ENCODE data around the gene PIK3C2B.
"Not testable (repeated sequence)": the region's sequence is repeated elsewhere in the genome, so short reads cannot be mapped to it uniquely, and the experiment has no call there.

PIK3C2B gene, protein sequence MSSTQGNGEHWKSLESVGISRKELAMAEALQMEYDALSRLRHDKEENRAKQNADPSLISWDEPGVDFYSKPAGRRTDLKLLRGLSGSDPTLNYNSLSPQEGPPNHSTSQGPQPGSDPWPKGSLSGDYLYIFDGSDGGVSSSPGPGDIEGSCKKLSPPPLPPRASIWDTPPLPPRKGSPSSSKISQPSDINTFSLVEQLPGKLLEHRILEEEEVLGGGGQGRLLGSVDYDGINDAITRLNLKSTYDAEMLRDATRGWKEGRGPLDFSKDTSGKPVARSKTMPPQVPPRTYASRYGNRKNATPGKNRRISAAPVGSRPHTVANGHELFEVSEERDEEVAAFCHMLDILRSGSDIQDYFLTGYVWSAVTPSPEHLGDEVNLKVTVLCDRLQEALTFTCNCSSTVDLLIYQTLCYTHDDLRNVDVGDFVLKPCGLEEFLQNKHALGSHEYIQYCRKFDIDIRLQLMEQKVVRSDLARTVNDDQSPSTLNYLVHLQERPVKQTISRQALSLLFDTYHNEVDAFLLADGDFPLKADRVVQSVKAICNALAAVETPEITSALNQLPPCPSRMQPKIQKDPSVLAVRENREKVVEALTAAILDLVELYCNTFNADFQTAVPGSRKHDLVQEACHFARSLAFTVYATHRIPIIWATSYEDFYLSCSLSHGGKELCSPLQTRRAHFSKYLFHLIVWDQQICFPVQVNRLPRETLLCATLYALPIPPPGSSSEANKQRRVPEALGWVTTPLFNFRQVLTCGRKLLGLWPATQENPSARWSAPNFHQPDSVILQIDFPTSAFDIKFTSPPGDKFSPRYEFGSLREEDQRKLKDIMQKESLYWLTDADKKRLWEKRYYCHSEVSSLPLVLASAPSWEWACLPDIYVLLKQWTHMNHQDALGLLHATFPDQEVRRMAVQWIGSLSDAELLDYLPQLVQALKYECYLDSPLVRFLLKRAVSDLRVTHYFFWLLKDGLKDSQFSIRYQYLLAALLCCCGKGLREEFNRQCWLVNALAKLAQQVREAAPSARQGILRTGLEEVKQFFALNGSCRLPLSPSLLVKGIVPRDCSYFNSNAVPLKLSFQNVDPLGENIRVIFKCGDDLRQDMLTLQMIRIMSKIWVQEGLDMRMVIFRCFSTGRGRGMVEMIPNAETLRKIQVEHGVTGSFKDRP (N-terminal part only)

GRCh38 chr1:204494281-204495077 lies at the start of gene PIK3C2B:
Gene PIK3C2B, minus strand, starts transcription at chr1:204494805. Its CDS starts 25,003 bp downstream, at chr1:204469802.
- DNase-seq (ENCODE audit: low read depth in 3 of 3, low spot score in 1 of 3), result peak in 2 of 3 donors; percentile 39 to 54

GRCh38 chr1:204544321-204544720 lies 49.7 kb upstream of the PIK3C2B start:
- DNase-seq (ENCODE audit: low read depth in 3 of 3, low spot score in 1 of 3), result no peak

DNA sequence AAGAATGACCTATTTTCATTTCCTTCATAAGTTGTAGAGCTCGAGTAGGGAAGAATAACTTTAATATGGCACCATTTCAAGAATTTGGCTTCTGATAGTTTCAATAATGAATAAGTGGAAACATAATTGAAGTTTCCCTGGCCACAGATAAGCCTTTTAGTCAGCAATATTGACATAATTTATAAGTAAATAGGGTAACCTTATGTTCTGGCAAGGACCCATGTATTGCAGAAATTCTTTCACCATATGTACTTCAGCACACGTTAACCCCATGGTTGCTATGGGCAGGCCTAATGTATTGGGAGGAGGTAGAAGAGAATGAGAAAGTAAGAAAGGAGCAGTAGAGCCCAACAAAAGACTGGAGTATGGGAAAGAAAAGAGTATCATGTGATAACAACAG lies 47.0 kb upstream of the PIK3C2B start:
- DNase-seq (ENCODE audit: low read depth in 3 of 3, low spot score in 1 of 3), result no peak

DNA sequence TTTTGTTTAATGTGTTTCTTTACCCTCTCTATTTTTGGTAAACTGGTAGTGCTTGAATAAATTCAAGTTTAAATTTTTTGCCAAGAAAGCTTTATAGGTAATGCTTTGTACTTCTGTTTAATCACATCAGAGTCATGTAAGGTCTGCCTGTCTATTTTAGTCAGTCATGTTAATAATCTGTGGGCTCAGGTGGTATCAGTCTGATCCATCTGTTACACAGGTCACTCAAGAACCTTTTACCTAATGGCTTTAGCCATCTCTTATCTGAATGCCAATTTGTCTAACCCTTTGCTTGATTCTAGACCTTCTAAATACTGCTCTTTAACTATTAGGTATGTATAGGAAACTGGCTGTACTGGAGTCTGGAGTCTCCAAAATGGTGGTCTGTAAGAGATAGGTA lies 38.2 kb upstream of the PIK3C2B start:
- no peak for DNase-seq (ENCODE audit: low read depth in 3 of 3, low spot score in 1 of 3)

DNA sequence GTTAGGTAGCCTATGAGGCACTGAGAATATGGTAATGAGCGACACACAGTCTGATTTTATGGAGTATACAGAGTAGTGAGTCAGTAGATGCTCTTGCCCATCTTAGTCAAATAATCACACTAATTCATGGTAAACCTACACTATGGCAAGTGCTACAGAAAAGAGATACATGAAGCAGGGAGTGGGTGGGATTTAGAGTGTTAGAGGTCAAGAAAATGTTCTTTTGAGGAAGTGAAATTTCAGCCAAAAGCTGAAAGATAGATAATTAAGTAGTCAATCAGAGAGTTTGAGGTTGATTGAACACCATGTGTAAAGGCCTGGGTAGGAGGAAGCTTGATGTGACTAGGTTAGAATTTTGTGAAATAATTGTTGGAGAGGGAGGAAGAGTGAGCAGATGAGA lies 36.3 kb upstream of the PIK3C2B start:
- DNase-seq (ENCODE audit: low read depth in 3 of 3, low spot score in 1 of 3), result no peak

GRCh38 chr1:204529371-204529895 lies 34.8 kb upstream of the PIK3C2B start:
- no peak for DNase-seq (ENCODE audit: low read depth in 3 of 3, low spot score in 1 of 3)

DNA sequence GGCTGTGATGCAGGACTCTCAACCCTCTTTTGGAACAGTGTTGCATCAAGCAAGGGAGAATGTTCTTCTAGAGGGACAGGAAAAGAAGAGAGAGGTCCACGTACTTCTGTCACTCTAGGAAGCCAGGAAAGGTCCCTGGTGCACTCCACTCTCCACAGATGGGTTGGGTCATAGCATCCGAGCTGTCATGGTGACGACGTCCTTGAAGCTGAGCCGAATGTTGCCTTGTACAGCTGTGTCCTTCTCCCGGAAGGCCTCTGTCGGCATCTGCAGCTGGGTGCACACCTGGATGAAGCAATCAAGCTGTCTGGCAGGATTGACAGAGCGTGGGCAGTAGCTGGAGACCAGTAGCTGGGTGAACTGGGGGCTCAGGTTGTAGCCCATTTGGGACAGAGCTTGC lies 34.1 kb upstream of the PIK3C2B start:
- DNase-seq (ENCODE audit: low read depth in 3 of 3, low spot score in 1 of 3), result no peak

DNA sequence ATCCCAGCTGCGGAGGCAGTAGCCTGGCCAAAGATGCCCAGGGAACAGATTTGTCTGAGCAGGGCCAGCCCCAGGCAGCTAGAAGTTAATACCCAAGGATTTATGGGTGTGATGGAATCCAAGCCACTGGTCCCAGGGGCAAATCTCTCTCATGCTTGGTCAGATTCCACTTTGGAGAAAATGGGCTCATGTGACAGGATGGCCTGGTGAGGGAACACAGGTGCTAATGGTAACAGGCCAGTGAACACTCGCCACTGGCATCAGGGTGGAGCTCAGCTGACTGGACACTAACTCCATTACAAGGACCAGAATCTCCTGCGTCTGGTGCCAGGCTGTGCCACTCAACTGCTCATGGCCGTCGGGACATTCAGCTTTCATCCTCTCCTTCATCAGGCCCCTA lies 33.6 kb upstream of the PIK3C2B start:
- no peak for DNase-seq (ENCODE audit: low read depth in 3 of 3, low spot score in 1 of 3)

DNA sequence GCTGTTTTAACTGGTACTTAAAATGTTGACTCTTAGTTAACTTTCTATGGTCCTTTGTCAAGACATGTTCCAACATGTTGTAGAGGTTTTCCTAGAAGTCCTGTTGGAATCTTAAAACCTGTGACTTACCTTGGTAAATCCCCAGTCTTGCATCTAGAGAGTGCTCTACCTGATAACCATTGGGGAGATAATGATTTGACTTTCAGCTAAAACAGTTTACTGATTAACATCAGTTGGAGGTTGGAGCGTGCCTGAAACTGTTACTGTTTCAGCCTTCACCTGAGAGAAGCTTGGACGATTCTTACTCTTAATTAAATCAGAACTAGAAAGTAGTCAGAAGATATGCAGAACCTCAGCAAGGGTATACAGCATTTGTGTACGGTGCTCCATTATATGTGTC lies 30.4 kb upstream of the PIK3C2B start:
- DNase-seq (ENCODE audit: low read depth in 3 of 3, low spot score in 1 of 3), result no peak

DNA sequence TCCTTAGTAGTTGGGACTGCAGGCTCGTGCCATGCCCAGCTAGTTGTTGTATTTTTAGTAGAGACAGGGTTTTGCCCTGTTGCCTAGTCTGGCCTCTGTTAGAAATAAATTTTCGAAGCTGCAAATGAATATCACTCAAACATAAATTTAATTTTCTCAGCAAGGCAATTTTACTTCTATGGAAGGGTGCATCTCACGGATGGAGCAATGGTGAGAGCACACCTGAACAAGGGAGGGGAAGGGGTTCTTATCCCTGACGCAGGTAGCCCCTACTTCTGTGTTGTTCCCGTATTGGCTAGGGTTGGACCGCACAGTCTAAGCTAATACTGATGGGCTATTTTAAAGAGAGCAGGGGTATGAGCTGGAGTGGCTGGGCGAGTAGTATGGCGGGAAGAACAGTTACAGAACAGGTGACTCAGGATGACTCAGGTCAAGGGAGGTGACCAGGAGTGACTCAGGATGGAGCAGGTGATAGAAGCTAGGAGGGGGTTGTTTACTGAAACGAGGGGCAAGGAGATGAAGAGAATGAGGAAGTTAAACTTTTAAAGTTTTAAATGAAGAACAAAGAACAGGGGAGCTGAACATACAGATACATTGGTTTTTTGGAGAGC lies 29.1 kb upstream of the PIK3C2B start:
- DNase-seq (ENCODE audit: low read depth in 3 of 3, low spot score in 1 of 3), result no peak

- DNase-seq (ENCODE audit: low read depth in 3 of 3, low spot score in 1 of 3), result not testable (repeated sequence)
These were observed 27.4 kb upstream of the PIK3C2B start for GRCh38 chr1:204521941-204522521.

DNA sequence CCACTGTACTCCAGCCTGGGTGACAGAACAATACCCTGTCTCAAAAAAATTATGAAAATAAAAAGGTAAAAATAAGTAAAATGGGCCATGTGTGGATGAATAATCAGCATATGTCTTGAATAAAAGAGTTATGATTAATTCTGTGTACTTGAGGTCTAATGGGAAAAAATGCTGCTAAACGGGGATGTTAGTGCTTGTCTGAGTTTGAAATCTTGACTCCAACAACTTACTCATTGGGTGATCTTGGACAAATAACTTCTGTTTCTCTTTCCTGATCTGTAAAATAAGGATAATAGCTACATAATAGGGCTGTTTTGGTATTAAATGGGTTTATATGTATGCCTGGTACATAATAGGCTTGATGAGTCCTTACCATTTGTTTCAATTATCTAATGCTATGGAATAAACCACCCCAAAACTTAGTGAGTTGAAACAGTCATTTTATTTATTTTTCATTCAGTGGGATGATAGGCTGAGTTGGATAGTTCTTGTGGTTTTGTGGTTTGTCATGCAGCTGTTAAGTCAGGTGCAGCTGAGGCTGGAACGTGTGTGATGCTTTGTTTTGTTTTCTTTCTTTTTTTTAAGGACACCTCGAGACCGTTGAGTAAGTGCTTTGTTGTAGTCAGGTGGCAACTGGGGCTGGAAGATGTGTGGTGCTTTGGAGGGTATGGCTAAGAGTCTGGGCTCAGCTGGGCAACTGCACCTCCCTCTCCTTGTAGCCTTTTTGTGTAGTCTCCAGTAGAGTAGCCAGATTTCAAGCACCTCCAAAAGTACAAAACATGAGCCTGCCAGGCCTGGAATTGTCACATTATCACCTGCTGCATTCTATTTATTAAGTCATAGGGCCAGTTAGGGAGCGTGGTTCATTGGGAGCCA lies 26.5 kb upstream of the PIK3C2B start:
- peak in 2 of 3 donors; percentile 29 to 33 for DNase-seq (ENCODE audit: low read depth in 3 of 3, low spot score in 1 of 3)

DNA sequence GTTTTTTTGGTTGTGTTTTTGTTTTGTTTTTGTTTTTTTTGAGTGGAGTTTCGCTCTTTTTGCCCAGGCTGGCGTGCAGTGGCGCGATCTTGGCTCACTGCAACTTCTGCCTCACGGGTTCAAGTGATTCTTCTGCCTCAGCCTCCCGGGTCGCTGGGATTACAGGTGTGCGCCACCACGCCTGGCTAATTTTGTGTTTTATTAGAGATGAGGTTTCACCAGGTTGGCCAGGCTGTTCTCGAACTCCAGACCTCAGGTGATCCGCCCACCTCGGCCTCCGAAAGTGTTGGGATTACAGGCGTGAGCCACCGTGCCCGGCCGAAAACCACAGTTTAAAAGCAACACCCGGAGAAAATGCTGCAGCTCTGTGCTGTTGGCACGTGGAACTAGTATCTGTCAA lies 22.8 kb upstream of the PIK3C2B start:
- DNase-seq (ENCODE audit: low read depth in 3 of 3, low spot score in 1 of 3), result not testable (repeated sequence)

- peak; percentile 82 to 88 (median 84) for DNase-seq (ENCODE audit: low read depth in 3 of 3, low spot score in 1 of 3)
These were observed 21.7 kb upstream of the PIK3C2B start, which contains the start of gene MDM4 for GRCh38 chr1:204516180-204516879. Gene MDM4, plus strand, starts transcription at chr1:204516406. Its CDS starts 9,113 bp downstream, at chr1:204525519.

- no peak for DNase-seq (ENCODE audit: low read depth in 3 of 3, low spot score in 1 of 3)
These were observed 20.2 kb upstream of the PIK3C2B start for GRCh38 chr1:204514828-204515227.

- peak in 1 of 3 donors; percentile 14 for DNase-seq (ENCODE audit: low read depth in 3 of 3, low spot score in 1 of 3)
These were observed 18.6 kb upstream of the PIK3C2B start for GRCh38 chr1:204513117-204513716.

DNA sequence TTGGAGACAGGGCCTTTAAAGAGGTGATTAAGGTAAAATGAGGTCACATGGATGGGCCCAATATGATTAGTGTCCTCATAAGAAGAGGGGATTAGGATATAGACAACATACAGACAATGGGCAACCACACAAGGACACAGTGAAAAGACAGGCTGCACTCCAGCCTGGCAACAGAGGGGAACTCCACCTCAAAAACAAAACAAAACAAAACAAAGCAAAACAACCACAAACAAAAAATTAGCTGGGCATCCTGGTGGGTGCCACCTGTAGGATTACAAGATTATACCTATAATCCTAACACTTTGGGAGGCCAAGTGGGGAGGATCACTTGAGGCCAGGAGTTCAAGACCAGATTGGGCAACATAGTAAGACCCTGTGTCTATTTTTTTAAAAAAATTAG lies 16.8 kb upstream of the PIK3C2B start:
- DNase-seq (ENCODE audit: low read depth in 3 of 3, low spot score in 1 of 3), result no peak

Measured in stimulated activated CD4-positive, alpha-beta T cell treated with anti-CD3 and anti-CD28 coated beads, TNF-alpha, amount 100 ng/mL, for 1 hour (primary cell).